C4-2B (cell line): Measurements from ENCODE around the gene ATP2B2.

Experiments used
- H3K27ac ChIP-seq: fragments of 450-650 bp; 2 replicates; pipeline ENCODE4 v1.5.1; 2017
- CTCF ChIP-seq: fragments of 450-650 bp; conservative IDR thresholded peaks from 2 replicates; pipeline ENCODE4 v1.5.1; 2017; ENCODE audit warnings: mild to moderate bottlenecking
- ZFX ChIP-seq: fragments of 450-650 bp; IDR thresholded peaks from 2 replicates; pipeline ENCODE4 v1.6.1; 2017

Gene ATP2B2

GRCh38 chr3:10360478-10360877 lies 144.9 kb downstream of the ATP2B2 start:
- no peak overlapping the region for H3K27ac ChIP-seq

GRCh38 chr3:10359761-10360161 lies 145.6 kb downstream of the ATP2B2 start:
- TF ChIP-seq ZFX (no peak), CTCF (no peak)
- no peak overlapping the region for H3K27ac ChIP-seq

More at GRCh38 chr3:10360478-10360877, 144.9 kb downstream of the ATP2B2 start:
- no peak for TF ChIP-seq CTCF
- no peak for TF ChIP-seq ZFX

- TF ChIP-seq ZFX = no peak
- no peak overlapping the region for H3K27ac ChIP-seq
These were observed 146.9 kb downstream of the ATP2B2 start for GRCh38 chr3:10358309-10358980.

- H3K27ac ChIP-seq = no peak overlapping the region
- TF ChIP-seq CTCF (no peak), ZFX (no peak)
These were observed 147.6 kb downstream of the ATP2B2 start for GRCh38 chr3:10357592-10358308.

- TF ChIP-seq ZFX = no peak
- no peak for TF ChIP-seq CTCF
- no peak overlapping the region for H3K27ac ChIP-seq
These were observed 148.3 kb downstream of the ATP2B2 start for GRCh38 chr3:10357095-10357494.

- no peak overlapping the region for H3K27ac ChIP-seq
- TF ChIP-seq ZFX = no peak
- no peak for TF ChIP-seq CTCF
These were observed 148.9 kb downstream of the ATP2B2 start for GRCh38 chr3:10356461-10356981.

GRCh38 chr3:10354361-10355015 lies 150.9 kb downstream of the ATP2B2 start:
- H3K27ac ChIP-seq = no peak overlapping the region
- no peak for TF ChIP-seq CTCF
- no peak for TF ChIP-seq ZFX
